HG03521 (cell line): ENCODE results near the gene ASXL2.
"Not testable (repeated sequence)": the region's sequence is repeated elsewhere in the genome, so short reads cannot be mapped to it uniquely, and the experiment has no call there.

Source experiments
- ATAC-seq: cut with Tn5 transposase; IDR thresholded peaks from one replicate; pipeline ENCODE4 v1.9.1; 2021; ENCODE audit warnings: mild to moderate bottlenecking, moderate library complexity; ENCODE audit not compliant: unreplicated experiment

ASXL2 gene

DNA sequence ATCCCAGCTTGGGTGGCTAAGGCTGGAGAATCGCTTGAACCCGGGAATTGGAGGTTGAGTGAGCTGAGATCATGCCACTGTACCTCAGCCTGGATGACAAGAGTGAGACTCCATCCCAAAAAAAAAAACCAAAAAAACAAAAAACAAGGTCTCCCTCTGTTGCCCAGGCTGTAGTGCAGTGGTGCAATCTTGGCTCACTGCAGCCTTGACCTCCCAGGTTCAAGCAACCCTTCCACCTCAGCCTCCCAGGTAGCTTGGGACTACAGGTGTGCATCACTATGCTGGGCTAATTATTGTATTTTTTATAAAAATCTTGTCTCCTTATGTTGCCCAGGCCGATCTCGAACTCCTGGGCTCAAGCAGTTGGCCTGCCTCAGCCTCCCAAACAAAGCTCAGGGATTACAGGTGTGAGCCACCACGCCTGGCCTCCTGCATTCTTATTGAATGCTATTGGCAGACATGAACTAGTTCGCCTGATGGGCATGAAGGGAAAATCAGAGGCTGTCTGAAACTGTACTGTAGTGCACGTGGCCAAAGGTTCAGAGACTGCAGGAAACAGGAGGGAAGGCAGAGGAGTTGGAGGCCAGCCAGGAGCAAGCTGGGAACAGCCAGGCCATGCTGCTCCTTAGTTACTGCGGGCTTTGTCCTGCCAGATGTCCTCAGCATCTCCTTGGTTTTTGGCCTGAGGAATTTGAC is 16.0 kb upstream of the ASXL2 start:
- no peak for ATAC-seq

DNA sequence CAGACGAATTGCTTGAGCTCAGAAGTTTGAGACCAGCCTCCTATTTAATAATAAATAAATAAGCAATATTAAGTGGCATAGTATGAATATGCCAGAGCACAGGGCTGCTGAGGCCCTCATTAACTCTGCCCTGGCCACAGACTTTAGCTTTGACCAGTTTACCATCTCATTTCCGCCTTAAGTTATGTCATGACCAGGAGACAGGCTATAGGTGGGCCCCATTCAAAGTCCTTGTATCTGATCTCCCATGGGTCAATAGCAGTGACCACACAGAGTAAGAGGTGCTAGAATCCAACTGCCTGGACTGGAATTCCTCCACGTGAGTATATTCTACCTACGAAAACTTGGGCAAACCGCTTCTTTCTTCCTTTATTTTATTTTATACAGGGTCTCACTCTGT is 13.4 kb upstream of the ASXL2 start:
- no peak for ATAC-seq

DNA sequence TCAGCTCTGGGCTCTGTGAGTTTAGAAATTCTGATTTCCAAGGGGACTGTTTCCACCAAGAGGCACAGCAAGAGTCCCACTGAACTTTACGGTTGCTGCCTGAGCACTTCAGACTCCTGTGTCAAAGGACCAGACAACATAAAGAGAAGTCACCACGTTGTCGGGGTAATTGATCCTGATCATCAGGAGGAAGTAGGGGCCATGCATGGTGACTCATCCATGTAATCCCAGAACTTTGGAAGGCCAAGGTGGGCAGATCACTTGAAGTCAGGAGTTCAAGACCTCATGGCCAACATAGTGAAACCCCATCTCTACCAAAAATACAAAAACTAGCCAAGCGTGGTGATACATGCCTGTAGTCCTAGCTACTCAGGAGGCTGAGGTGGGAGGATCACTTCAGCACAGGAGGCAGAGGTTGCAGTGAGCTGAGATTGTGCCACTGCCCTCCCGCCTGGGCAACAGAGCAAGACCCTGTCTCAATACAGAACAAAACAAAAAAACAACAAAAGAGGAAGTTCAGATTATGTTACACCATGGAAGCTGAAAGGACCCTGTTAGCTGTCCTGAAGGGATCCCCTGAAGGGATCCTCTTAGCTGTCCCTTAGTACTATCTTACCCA is 9.4 kb upstream of the ASXL2 start:
- no peak for ATAC-seq

DNA sequence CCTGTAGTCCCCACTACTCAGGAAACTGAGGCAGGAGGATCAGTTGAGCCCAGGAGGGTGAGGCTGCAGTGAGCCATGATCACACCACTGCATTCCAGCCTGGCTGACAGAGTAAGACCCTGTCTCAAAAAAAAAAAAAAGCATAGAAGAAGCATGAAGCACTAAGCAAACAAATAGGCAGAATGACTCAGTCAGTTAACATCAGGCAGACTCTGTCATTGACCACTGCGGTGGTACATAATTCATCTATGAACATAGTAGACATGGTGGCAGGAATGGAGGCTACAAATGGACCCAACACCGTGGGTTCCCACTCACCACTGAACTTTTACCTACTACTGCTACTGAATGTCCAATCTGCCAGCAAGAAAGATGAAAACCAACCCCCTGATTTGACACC is 7.6 kb upstream of the ASXL2 start:
- ATAC-seq, result no peak

DNA sequence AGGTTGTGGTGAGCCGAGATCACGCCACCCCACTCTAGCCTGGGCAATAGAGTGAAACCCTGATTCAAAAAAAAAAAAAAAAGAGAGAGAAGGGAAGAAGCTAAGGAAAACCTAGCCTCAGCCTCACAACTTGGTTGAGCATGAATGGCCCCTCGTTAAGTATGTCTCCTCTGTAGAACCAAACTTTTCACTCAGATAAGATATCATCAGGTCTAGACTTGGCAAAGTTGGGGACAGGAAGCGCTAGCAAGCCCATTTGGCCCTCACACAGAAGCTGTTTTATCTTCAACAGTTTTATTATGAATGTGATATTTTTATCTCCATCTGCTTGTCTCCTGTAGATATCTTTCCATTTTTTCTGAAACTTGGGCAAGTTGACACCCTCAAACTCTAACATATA is 3.5 kb upstream of the ASXL2 start:
- no peak for ATAC-seq

- ATAC-seq, result no peak
Measured at GRCh38 chr2:25879133-25879730, 945 bp upstream of the ASXL2 start.

DNA sequence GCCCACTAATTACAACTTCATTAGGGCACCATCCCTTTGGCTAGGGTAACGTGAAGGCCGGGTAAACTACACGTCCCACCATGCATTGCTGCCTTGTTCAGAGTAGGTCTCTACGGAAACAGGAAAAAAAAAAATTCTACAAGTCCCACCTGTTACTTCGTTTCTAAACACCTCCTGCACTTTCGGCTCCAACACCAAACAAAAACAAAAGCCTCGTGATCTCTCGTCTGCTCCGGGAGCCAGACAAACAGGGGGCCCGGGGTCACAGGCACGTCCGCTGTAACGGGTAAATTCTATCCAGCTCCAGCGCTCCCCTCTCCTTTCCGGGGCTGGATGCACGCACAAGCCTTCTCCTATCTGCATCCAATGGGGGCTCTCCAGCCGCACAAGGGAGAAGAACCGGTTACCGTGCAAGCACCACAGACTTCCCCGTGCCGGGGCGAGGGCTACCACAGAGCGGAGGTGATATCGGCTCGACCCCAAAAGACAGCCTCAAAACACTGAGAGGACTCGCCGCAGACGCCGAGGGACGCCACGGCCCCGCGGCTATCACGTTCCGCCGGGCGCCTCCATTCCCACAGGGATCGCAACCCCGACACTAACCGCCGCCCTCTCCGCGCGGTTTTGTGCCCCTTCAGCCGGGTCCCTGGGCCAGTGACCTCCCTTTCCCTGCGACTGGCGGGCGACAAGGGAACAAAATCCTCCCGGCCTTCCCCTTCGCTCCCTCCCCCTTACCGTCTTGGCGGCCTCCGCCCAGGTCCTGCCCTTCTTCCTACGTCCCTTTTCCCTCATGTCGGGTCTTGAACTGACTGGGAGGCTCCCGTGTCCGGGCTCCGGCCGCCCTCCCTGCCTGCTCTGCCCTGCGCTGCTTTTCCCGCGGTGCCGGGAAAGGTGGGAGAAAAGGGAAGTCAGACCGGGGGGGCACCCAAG is 591 bp downstream of the ASXL2 start:
- peak; percentile 36 for ATAC-seq

DNA sequence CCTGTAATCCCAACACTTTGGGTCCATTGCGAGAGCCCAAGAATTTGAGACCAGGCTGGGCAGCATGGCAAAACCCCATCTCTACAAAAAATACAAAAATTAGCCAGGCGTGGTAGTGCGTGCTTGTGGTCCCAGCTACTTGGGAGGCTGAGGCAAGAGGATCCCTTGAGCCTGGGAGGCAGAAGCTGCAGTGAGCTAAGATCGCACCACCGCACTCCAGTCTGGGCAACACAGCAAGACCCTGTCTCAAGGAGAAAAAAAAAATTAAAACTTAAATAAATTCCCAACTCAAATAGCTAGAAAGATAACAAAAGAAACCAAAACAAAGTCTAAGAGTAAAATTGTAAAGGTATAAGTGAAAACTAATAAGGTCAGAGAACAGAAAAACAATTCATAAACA is 6.2 kb downstream of the ASXL2 start:
- ATAC-seq, result no peak

- no peak for ATAC-seq
Measured at GRCh38 chr2:25867396-25868003, 10.8 kb downstream of the ASXL2 start.

DNA sequence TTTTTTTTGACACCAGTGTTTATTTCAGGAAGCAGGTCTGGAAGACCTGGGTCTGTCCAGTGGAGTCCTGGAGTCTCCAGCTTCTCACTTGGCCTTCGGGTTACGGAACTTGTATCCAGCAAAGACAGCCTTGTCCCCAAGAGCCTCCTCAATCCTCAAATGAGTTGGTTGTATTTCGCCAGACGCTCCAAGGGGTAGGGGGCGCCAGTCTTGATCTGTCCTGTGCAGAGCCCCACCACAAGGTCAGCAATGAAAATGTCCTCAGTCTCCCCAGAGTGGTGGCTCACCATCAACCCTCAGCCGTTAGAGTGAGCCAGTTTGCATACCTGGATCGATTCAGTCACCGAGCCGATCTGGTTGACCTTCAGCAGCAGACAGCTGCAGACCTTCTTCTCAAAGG is 21.9 kb downstream of the ASXL2 start:
- ATAC-seq, result no peak

GRCh38 chr2:25855065-25855464 is 23.2 kb downstream of the ASXL2 start:
- no peak for ATAC-seq

- ATAC-seq, result no peak
Measured at GRCh38 chr2:25854613-25855012, 23.7 kb downstream of the ASXL2 start.

GRCh38 chr2:25853038-25853638 is 25.1 kb downstream of the ASXL2 start:
- no peak for ATAC-seq

GRCh38 chr2:25851740-25852503 is 26.4 kb downstream of the ASXL2 start:
- ATAC-seq, result peak; percentile 83

DNA sequence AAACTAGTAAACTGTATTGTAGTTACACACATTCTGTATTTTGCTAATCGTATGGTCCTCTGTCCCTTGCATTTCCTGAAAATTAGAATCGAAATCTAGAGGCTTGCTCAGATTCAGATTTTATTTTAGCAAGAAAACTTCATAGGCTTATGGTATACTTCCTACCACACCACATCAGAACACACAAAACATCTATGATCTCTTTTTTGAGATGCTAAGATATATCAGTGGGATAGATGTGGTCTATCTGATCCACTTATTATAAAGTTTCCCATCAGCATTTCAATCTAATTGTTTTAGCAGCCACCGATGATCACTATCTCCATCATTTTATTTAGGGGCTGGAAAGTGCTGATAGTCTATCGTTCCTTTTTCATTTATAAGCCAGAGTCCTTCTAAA is 27.9 kb downstream of the ASXL2 start:
- ATAC-seq, result not testable (repeated sequence)

- ATAC-seq, result not testable (repeated sequence)
Measured at GRCh38 chr2:25849350-25849749, 28.9 kb downstream of the ASXL2 start.

DNA sequence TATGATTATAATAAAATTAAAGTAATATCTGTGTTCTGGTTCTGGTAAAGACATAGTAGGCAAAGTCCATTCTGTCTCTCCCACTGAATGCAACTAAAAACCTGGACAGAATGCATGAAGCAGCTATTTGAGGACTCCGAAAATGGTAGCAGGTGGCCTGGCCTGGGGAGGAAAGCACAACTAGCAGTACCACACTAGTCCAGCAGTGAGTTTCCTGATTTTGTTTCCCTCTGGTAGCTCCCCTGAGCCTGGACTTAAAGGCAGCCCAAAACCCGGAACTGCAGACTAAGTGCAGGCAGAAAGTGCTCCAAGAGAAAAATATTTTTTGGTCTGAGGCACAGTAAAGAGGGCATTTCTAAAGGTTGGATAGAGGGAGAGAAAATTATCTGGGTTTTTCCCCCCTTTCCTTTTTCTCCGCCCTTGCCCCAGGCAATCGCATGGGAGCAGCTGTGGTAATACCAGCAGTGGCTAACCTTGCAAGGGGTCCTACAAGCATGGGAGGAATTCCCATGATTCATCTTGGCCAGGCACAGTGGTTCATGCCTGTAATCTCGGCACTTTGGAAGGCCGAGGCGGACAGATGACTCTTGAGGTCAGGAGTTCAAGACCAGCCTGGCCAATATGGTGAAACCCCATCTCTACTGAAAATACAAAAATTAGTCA is 32.3 kb downstream of the ASXL2 start:
- ATAC-seq, result no peak

DNA sequence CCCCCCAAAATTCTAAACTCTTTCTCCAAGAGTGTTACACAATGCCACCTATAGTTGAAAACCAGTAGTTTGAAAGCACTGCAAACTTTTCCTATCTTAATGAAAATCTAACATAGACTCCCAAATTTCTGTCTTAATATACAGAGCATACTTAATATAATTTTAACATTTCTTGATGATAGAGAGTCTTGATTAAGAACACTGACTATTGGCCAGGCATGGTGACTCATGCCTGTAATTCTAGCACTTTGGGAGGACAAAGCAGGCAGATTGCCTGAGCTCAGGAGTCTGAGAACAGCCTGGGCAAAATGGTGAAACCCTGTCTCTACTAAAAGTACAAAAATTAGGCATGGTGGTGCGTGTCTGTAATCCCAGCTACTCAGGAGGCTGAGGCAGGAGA is 34.2 kb downstream of the ASXL2 start:
- ATAC-seq, result no peak

DNA sequence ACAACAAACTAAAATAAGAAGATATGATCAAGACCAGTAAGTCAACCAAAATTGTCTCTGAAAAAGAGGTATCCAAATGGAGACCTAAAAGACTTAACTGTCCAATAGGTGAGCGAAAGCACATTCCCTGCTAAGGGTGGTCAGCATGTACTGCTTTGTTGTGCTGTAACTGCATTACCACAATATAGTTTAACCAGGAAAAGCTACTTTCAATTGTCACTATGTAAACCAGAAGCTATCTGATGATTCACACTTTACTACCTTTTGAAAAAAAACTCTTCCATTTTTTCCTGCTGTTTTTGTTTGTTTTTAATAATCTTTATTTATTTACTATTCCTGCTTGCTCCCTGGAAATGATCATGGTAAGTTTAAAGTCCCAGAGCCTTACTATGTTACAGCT is 36.1 kb downstream of the ASXL2 start:
- no peak for ATAC-seq
